Duodenal mucosa (tissue), 2 donors: ENCODE measurements around the gene NHLRC4.

Experiments
- H3K27ac ChIP-seq: one replicate; pipeline ENCODE4 v1.7.0; 2013; ENCODE audit warnings: low read depth, low read length
- H3K27me3 ChIP-seq, 2 donors: one replicate each; pipeline ENCODE4 v1.7.0; 2013; ENCODE audit warnings: low read length in 2 of 2, control low read depth in 1 of 2; ENCODE audit not compliant: insufficient read depth in 2 of 2, control insufficient read depth in 1 of 2
- H3K36me3 ChIP-seq, 2 donors: one replicate each; pipeline ENCODE4 v1.7.0; 2013; ENCODE audit warnings: low read length in 2 of 2, control low read depth in 1 of 2; ENCODE audit not compliant: insufficient read depth in 2 of 2, control insufficient read depth in 1 of 2
- H3K4me1 ChIP-seq, 2 donors: one replicate each; pipeline ENCODE4 v1.7.0; 2013; ENCODE audit warnings: low read length in 2 of 2, control low read depth in 1 of 2; ENCODE audit not compliant: insufficient read depth in 2 of 2, control insufficient read depth in 1 of 2
- H3K4me3 ChIP-seq, 2 donors: one replicate each; pipeline ENCODE4 v1.7.0; 2013; ENCODE audit warnings: low read length in 2 of 2, low read depth in 1 of 2
- H3K9ac ChIP-seq, 2 donors: one replicate each; pipeline ENCODE4 v1.7.0; 2013; ENCODE audit warnings: low read length in 2 of 2, low read depth in 1 of 2
- H3K9me3 ChIP-seq, 2 donors: one replicate each; pipeline ENCODE4 v1.7.0; 2013; ENCODE audit warnings: low read length in 2 of 2, control low read depth in 1 of 2; ENCODE audit not compliant: control insufficient read depth in 1 of 2

The NHLRC4 gene

GRCh38 chr16:524274-525040 lies 42.3 kb upstream of the NHLRC4 start:
- H3K4me1 ChIP-seq = peaks cover 26 to 41% of the 10 kb centered on the region in 2 donors
- peaks cover 11 to 18% of the 10 kb centered on the region in 2 donors for H3K36me3 ChIP-seq
- H3K27ac ChIP-seq = no peak overlapping the region
- no peak overlapping the region for H3K9ac ChIP-seq
- H3K4me3 ChIP-seq = no peak overlapping the region
- no peaks in the 10 kb centered on the region for H3K27me3 ChIP-seq
- no peaks in the 10 kb centered on the region for H3K9me3 ChIP-seq

- Histone ChIP-seq H3K36me3 (peaks cover 12 to 15% of the 10 kb centered on the region in 2 donors), H3K9me3 (no peaks in the 10 kb centered on the region), H3K27ac (peak overlapping the region; percentile 1), H3K4me1 (peaks cover 32 to 48% of the 10 kb centered on the region in 2 donors), H3K9ac (no peak overlapping the region), H3K27me3 (no peaks in the 10 kb centered on the region), H3K4me3 (no peak overlapping the region)
These were observed 41.7 kb upstream of the NHLRC4 start for GRCh38 chr16:525123-525519.

DNA sequence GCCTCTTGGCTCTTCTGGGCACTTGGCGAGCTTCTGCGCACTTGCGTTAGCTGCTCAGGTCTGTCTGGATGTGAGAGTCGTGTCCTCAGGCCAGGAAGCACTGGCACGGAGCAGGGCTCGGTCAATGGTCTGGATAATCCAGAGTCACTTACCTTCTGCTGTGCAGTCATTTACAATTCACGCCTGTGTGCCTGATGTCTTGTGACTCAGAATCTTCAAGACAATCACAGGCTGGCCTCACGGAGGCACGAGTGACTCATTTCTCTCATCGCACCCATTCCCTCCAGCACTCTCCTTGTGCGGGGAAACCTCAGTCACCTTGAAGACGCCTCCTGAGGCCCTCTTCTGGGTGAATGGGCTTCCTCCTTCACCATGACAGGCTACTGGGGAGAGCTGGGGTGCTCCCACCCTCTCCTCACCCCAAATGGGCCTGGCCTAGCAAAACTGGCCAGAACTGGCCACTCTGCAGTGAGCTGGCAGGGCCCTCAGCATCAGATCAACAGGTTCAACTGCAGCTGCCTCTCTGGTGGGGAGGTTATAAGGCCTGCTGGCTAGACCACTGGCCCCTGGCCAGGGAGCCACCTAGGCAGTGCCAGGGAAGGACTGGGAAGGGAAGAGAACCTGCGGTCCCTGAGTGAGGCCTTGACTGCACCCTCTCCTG lies 41.2 kb upstream of the NHLRC4 start:
- H3K4me3 ChIP-seq = peak overlapping the region; percentile 75 to 79
- peak overlapping the region; percentile 69 to 87 for H3K9ac ChIP-seq
- H3K4me1 ChIP-seq = peaks cover 38 to 53% of the 10 kb centered on the region in 2 donors
- H3K36me3 ChIP-seq = peaks cover 6 to 10% of the 10 kb centered on the region in 2 donors
- H3K27ac ChIP-seq = peak overlapping the region; percentile 1
- no peaks in the 10 kb centered on the region for H3K27me3 ChIP-seq
- H3K9me3 ChIP-seq = no peaks in the 10 kb centered on the region

GRCh38 chr16:526181-527014 lies 40.4 kb upstream of the NHLRC4 start:
- Histone ChIP-seq H3K36me3 (peaks cover 0 to 5% of the 10 kb centered on the region in 2 donors), H3K4me1 (peaks cover 41 to 51% of the 10 kb centered on the region in 2 donors), H3K27me3 (no peaks in the 10 kb centered on the region), H3K9ac (peak overlapping the region; percentile 69 to 87), H3K4me3 (peak overlapping the region; percentile 75 to 79), H3K9me3 (no peaks in the 10 kb centered on the region), H3K27ac (peak overlapping the region; percentile 98)

DNA sequence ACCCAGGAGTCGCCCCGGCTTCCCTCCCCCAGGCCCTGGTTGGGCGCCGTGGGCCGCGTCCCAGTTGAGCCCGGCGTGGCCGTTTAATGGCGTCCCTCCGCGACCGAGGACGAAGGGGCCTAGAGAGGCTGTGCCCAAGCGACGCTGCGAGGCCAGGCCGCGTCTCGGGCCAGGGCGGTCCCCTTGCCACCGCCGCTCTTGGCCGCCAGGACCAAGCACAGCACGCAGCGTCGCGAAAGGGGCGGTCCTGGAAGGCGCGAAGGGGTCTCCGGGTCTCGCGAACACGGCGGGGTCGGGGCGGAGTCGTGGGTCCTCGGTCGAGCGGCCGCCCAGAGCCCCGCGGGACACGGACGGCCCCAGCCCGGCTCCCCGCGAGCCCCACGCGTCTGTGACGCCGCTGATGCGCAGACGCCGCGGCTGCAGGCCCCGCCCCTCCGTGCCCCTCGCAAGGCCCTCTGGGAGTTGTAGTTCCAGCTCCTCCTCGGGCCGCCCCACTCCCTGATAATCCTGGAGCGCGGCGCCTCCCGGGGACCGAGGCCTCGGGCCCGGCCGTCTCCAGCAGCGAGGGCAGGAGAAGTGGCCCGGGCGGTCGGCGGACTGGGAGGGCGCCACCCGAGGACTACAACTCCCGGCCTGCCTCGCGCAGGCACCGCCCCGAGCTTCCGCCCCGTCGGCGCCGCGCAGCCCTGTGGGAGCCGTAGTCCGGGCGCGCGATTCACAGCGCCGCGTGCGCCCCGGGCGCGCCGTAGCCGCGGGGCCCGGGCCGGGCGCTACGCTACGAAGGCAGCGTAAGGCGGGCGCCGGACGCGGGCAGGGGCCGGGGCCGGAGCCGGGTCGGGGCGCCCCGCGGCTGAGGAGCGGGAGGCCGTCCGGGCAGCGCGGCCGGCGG lies 39.5 kb upstream of the NHLRC4 start, which contains the start of gene CAPN15:
Gene CAPN15, plus strand, starts transcription at position 698 of the 889 bp plus-strand sequence. CDS start 19,127 bp downstream, outside the sequence.
- Histone ChIP-seq H3K4me3 (peak within 1 kb of the TSS; percentile 83 to 84), H3K27ac (peak within 1 kb of the TSS; percentile 98), H3K27me3 (no peaks in the 10 kb centered on the region), H3K9me3 (no peaks in the 10 kb centered on the region), H3K9ac (peak within 1 kb of the TSS; percentile 87 to 94), H3K4me1 (peaks cover 41 to 51% of the 10 kb centered on the region in 2 donors), H3K36me3 (peaks cover 0 to 5% of the 10 kb centered on the region in 2 donors)

DNA sequence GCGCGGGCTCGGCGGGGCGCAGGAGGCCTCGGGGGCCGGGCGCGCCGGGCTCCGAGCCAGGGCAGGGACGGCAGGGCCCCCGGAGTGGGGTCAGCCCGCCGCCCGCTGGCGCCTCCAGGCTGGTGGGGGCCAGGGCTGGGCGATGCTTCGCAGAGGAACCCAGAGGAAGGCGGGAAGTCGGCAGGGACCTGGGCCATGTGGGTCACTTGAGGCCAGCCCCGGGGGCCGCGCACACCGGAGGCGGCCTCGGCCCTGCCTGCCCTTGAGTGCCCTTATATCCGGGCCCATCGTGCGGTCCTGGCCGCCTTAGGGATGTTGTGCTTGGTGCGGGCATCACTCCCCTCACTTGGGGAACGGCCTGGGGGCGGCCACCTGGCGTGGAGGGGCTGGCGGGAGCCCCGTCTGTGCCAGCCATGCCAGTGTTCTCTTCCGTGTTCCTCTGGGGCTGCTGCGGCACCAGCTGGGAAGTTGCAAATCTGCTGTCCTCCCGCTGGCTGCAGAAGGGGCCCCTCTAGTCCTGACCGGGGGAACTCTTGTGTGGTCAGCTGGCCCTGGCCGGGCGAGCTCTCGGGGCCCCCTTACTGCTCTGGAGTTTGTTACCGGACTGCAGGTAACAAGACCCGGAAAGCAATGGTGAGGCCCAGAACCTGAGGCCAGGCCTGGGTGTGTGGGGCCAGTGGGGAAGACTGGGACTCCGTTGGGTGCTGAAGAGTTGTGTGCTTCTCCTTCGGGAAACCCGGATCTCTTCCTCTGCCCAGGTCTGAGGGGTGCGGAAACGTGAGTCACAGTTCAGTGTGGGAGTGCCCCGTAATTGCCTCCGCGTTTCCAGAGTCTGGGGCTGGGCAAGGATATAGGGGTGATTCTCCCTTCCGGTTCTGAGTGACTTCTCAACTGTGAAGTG lies 38.4 kb upstream of the NHLRC4 start:
- Histone ChIP-seq H3K4me3 (peak overlapping the region; percentile 83 to 84), H3K36me3 (peaks cover 0 to 5% of the 10 kb centered on the region in 2 donors), H3K9ac (peak overlapping the region; percentile 85 to 94), H3K27me3 (no peaks in the 10 kb centered on the region), H3K4me1 (peaks cover 44 to 55% of the 10 kb centered on the region in 2 donors), H3K9me3 (no peaks in the 10 kb centered on the region), H3K27ac (peak overlapping the region; percentile 88)

GRCh38 chr16:529012-529575 lies 37.7 kb upstream of the NHLRC4 start:
- H3K36me3 ChIP-seq = peaks cover 0 to 5% of the 10 kb centered on the region in 2 donors
- H3K27ac ChIP-seq = peak overlapping the region; percentile 88
- peak overlapping the region; percentile 83 to 84 for H3K4me3 ChIP-seq
- H3K27me3 ChIP-seq = no peaks in the 10 kb centered on the region
- H3K9ac ChIP-seq = peak overlapping the region; percentile 85 to 94
- no peaks in the 10 kb centered on the region for H3K9me3 ChIP-seq
- peaks cover 47 to 58% of the 10 kb centered on the region in 2 donors for H3K4me1 ChIP-seq

GRCh38 chr16:530111-530817 lies 36.5 kb upstream of the NHLRC4 start:
- Histone ChIP-seq H3K27ac (peak overlapping the region; percentile 88), H3K36me3 (peaks cover 0 to 5% of the 10 kb centered on the region in 2 donors), H3K9ac (peak overlapping the region; percentile 54 to 94), H3K4me1 (peaks cover 47 to 63% of the 10 kb centered on the region in 2 donors), H3K9me3 (no peaks in the 10 kb centered on the region), H3K27me3 (no peaks in the 10 kb centered on the region), H3K4me3 (peak overlapping the region; percentile 83 to 84)
